Activated naive CD8-positive, alpha-beta T cell treated with anti-CD3 and anti-CD28 coated beads, Interleukin-2, amount 10 ng/mL, durations not matched to agents 7 days and 5 days (primary cell): ENCODE results near the gene LRRC8A. TPM values are rescaled to one million over a fixed set of nuclear protein-coding genes. Genes with fewer than 3 reads are reported as not detected.
"Not testable (repeated sequence)": the region's sequence is repeated elsewhere in the genome, so short reads cannot be mapped to it uniquely, and the experiment has no call there.

Experiments used
- ATAC-seq: fragments of 150-1000 bp; cut with Tn5 transposase; one replicate; pipeline ENCODE4 v1.10.0; 2021; ENCODE audit warnings: low read depth, moderate library complexity
- POLR2A ChIA-PET: fragments of 350-600 bp; sonication (Branson Sonifier 250); formaldehyde crosslinking; loops from one replicate; lab custom pipeline; 2021; ENCODE audit warnings: antibody characterized with exemption; lab: Charles Lee
- DNase-seq: peaks from one replicate; pipeline ENCODE4 v3.0.0; 2021
- H3K27ac Mint-ChIP-seq: one replicate; pipeline ENCODE4 v1.8.0; 2022; ENCODE audit warnings: mild to moderate bottlenecking, mixed read lengths
- H3K27me3 Mint-ChIP-seq: one replicate; pipeline ENCODE4 v1.8.0; 2022; ENCODE audit warnings: mild to moderate bottlenecking, moderate library complexity, mixed read lengths
- H3K36me3 Mint-ChIP-seq: one replicate; pipeline ENCODE4 v1.8.0; 2021; ENCODE audit warnings: mild to moderate bottlenecking, mixed read lengths
- H3K4me1 Mint-ChIP-seq: one replicate; pipeline ENCODE4 v1.8.0; 2021; ENCODE audit warnings: mixed read lengths
- H3K4me3 Mint-ChIP-seq: one replicate; pipeline ENCODE4 v1.8.0; 2022; ENCODE audit warnings: mild to moderate bottlenecking, moderate library complexity, mixed read lengths
- H3K9me3 Mint-ChIP-seq: one replicate; pipeline ENCODE4 v1.8.0; 2021; ENCODE audit warnings: mixed read lengths
- total RNA-seq, 2 experiments: library from RNA; stranded (reverse); gene quantifications; one replicate each; pipeline ENCODE4 v1.2.3, GENCODE V29; 2021

The LRRC8A gene
- total RNA-seq, 2 experiments from 2014 or later: 24.1 to 25.9 TPM

GRCh38 chr9:128943832-128944620 is 62.1 kb downstream of the LRRC8A start:
- Mint-ChIP-seq H3K4me1 (peaks cover 15% of the 10 kb centered on the region), H3K9me3 (no peaks in the 10 kb centered on the region), H3K27me3 (no peaks in the 10 kb centered on the region), H3K4me3 (no peak overlapping the region), H3K27ac (no peak overlapping the region), H3K36me3 (peaks cover 2% of the 10 kb centered on the region)
- no peak for DNase-seq
- no peak for ATAC-seq
- POLR2A ChIA-PET: interaction anchor here (0.5 to 0.6 kb wide), 2 partner anchors 48 to 279 kb away, joined by 4 to 5 read pairs; no protein-coding TSS in a partner anchor

GRCh38 chr9:128944966-128945365 is 63.0 kb downstream of the LRRC8A start:
- H3K4me1 Mint-ChIP-seq: peaks cover 17% of the 10 kb centered on the region
- H3K4me3 Mint-ChIP-seq, POLR2A ChIA-PET, H3K9me3 Mint-ChIP-seq, H3K27me3 Mint-ChIP-seq, H3K27ac Mint-ChIP-seq, ATAC-seq, H3K36me3 Mint-ChIP-seq, DNase-seq: not testable (repeated sequence)

GRCh38 chr9:128945798-128946501 is 64.0 kb downstream of the LRRC8A start:
- Mint-ChIP-seq H3K27ac (peak overlapping the region; percentile 97), H3K27me3 (no peaks in the 10 kb centered on the region), H3K9me3 (no peaks in the 10 kb centered on the region), H3K4me3 (peak overlapping the region; percentile 99), H3K4me1 (peaks cover 17% of the 10 kb centered on the region), H3K36me3 (peaks cover 3% of the 10 kb centered on the region)
- no peak for DNase-seq
- POLR2A ChIA-PET: interaction anchor here (0.6 to 1.2 kb wide), 4 partner anchors 10 to 116 kb away, joined by 3 to 4 read pairs (median 3); partner anchors contain the start of gene SPOUT1
- no peak for ATAC-seq

- no peak for DNase-seq
- ATAC-seq: peak; percentile 23
- H3K27ac Mint-ChIP-seq: peak overlapping the region; percentile 97
- H3K4me3 Mint-ChIP-seq: peak overlapping the region; percentile 99
- peaks cover 5% of the 10 kb centered on the region for H3K36me3 Mint-ChIP-seq
- no peaks in the 10 kb centered on the region for H3K9me3 Mint-ChIP-seq
- POLR2A ChIA-PET: interaction anchor here (0.6 to 1.2 kb wide), 3 partner anchors 10 to 117 kb away, joined by 3 to 4 read pairs (median 3); partner anchors contain the start of gene SPOUT1
- H3K4me1 Mint-ChIP-seq: peaks cover 19% of the 10 kb centered on the region
- no peaks in the 10 kb centered on the region for H3K27me3 Mint-ChIP-seq
These were observed 64.8 kb downstream of the LRRC8A start for GRCh38 chr9:128946571-128947276.

- Mint-ChIP-seq H3K36me3 (peaks cover 5% of the 10 kb centered on the region), H3K27me3 (no peaks in the 10 kb centered on the region), H3K9me3 (no peaks in the 10 kb centered on the region), H3K4me3 (peak overlapping the region; percentile 99), H3K4me1 (peaks cover 19% of the 10 kb centered on the region), H3K27ac (peak overlapping the region; percentile 97)
- POLR2A ChIA-PET: no interaction called here
- DNase-seq (no peak), ATAC-seq (no peak)
These were observed 65.3 kb downstream of the LRRC8A start for GRCh38 chr9:128947277-128947526.

GRCh38 chr9:128947527-128948301 is 65.8 kb downstream of the LRRC8A start, which contains the start of the genes DOLK and NUP188:
Gene DOLK, minus strand, starts transcription at chr9:128947603. Its CDS starts 300 bp downstream, at chr9:128947303.
Gene NUP188, plus strand, starts transcription at chr9:128947699. Its CDS starts 21 bp downstream, at chr9:128947720.
- DNase-seq: peak; percentile 100
- peak; percentile 88 for ATAC-seq
- Mint-ChIP-seq H3K36me3 (peaks cover 5% of the 10 kb centered on the region), H3K27ac (peak within 1 kb of the TSS; percentile 97), H3K4me1 (peaks cover 19% of the 10 kb centered on the region), H3K4me3 (peak within 1 kb of the TSS; percentile 99), H3K27me3 (no peaks in the 10 kb centered on the region), H3K9me3 (no peaks in the 10 kb centered on the region)
- POLR2A ChIA-PET: interaction anchor here (1.0 to 1.1 kb wide), 3 partner anchors 9 to 130 kb away, joined by 3 to 4 read pairs (median 3); partner anchors contain the start of genes ENDOG and SPOUT1

GRCh38 chr9:128961403-128961802 is 79.5 kb downstream of the LRRC8A start:
- H3K27me3 Mint-ChIP-seq, H3K27ac Mint-ChIP-seq, H3K4me3 Mint-ChIP-seq, H3K4me1 Mint-ChIP-seq, H3K9me3 Mint-ChIP-seq, ATAC-seq, DNase-seq: not testable (repeated sequence)
- H3K36me3 Mint-ChIP-seq: peaks cover 16% of the 10 kb centered on the region
- POLR2A ChIA-PET: interaction anchor here (0.7 kb wide), 1 partner anchor 954 kb away, joined by 6 read pairs; no protein-coding TSS in a partner anchor

Other genes starting within 250 kb of the LRRC8A start
- gene DYNC2I2, start 225.3 kb upstream of the LRRC8A start, total RNA-seq: 10 to 100 TPM; 37.7 to 40.4 TPM
- 100 to 1,000 TPM; 411 to 415 TPM for gene SET, start 192.9 kb upstream of the LRRC8A start, total RNA-seq
- gene PKN3, start 179.6 kb upstream of the LRRC8A start, total RNA-seq: 1 to 10 TPM; 7.4 to 9.6 TPM
- gene ZDHHC12, start 158.0 kb upstream of the LRRC8A start, total RNA-seq: 10 to 100 TPM; 64.1 to 68.9 TPM
- gene ZER1, start 110.2 kb upstream of the LRRC8A start, total RNA-seq: 10 to 100 TPM; 27.1 to 29.2 TPM
- 10 to 100 TPM; 26.1 to 29.2 TPM for gene TBC1D13, start 94.9 kb upstream of the LRRC8A start, total RNA-seq
- 10 to 100 TPM; 16.2 to 19.5 TPM for gene ENDOG, start 63.6 kb upstream of the LRRC8A start, total RNA-seq
- 10 to 100 TPM; 71.4 to 75.4 TPM for gene SPOUT1, start 52.3 kb upstream of the LRRC8A start, total RNA-seq
- 10 to 100 TPM; 14.9 to 16.3 TPM for gene KYAT1, start 183 bp upstream of the LRRC8A start, total RNA-seq
- gene PHYHD1, start 38.8 kb downstream of the LRRC8A start, total RNA-seq: 1 to 10 TPM; 1.4 to 1.6 TPM
- 1 to 10 TPM; 9.4 to 9.5 TPM for gene DOLK, start 65.5 kb downstream of the LRRC8A start, total RNA-seq
- gene NUP188, start 65.6 kb downstream of the LRRC8A start, total RNA-seq: 10 to 100 TPM; 64.2 to 65.3 TPM
- 100 to 1,000 TPM in 1 of 2 experiments, 10 to 100 TPM in 1; 98.7 to 104 TPM for gene SH3GLB2, start 146.2 kb downstream of the LRRC8A start, total RNA-seq
- 10 to 100 TPM; 62.1 to 66.0 TPM for gene MIGA2, start 154.5 kb downstream of the LRRC8A start, total RNA-seq
- 10 to 100 TPM; 17.4 to 21.6 TPM for gene DOLPP1, start 199.0 kb downstream of the LRRC8A start, total RNA-seq
- gene CRAT, start 228.7 kb downstream of the LRRC8A start, total RNA-seq: 10 to 100 TPM; 19.5 to 22.7 TPM
- 10 to 100 TPM; 88.3 to 91.0 TPM for gene PTPA, start 229.3 kb downstream of the LRRC8A start, total RNA-seq